ENCODE measurements around the gene JAKMIP1.

Gene JAKMIP1

GRCh38 chr4:6119507-6120020, 80.8 kb downstream of the JAKMIP1 start:
- no peak for DNase-seq (ENCODE audit: low spot score)
- no peak for TF ChIP-seq CTCF (conservative IDR thresholded peaks at IDR 0.05; ENCODE audit: low read depth)
- no peak overlapping the region for H3K27ac ChIP-seq
- ChIA-PET POLR2A (ENCODE audit: low non-redundant PET) (no interaction called here), CTCF (no interaction called here)

- POLR2A ChIA-PET (ENCODE audit: low non-redundant PET) = no interaction called here
- CTCF ChIA-PET = no interaction called here
- TF ChIP-seq CTCF (conservative IDR thresholded peaks at IDR 0.05; ENCODE audit: low read depth) = no peak
Measured at GRCh38 chr4:6118201-6118600, 82.1 kb downstream of the JAKMIP1 start.

GRCh38 chr4:6116696-6117285, 83.6 kb downstream of the JAKMIP1 start:
- no peak overlapping the region for H3K27ac ChIP-seq
- no peak for DNase-seq (ENCODE audit: low spot score)
- no peak for TF ChIP-seq CTCF (conservative IDR thresholded peaks at IDR 0.05; ENCODE audit: low read depth)
- ChIA-PET POLR2A (ENCODE audit: low non-redundant PET) (no interaction called here), CTCF (no interaction called here)

More at GRCh38 chr4:6118201-6118600, 82.1 kb downstream of the JAKMIP1 start:
- H3K27ac ChIP-seq = no peak overlapping the region
- no peak for DNase-seq (ENCODE audit: low spot score)

GRCh38 chr4:6115746-6116586, 84.4 kb downstream of the JAKMIP1 start:
- POLR2A ChIA-PET (ENCODE audit: low non-redundant PET) = no interaction called here
- CTCF ChIA-PET = no interaction called here
- no peak overlapping the region for H3K27ac ChIP-seq
- no peak for TF ChIP-seq CTCF (conservative IDR thresholded peaks at IDR 0.05; ENCODE audit: low read depth)
- no peak for DNase-seq (ENCODE audit: low spot score)

- no peak for DNase-seq (ENCODE audit: low spot score)
- CTCF ChIA-PET = no interaction called here
- POLR2A ChIA-PET (ENCODE audit: low non-redundant PET) = no interaction called here
- no peak overlapping the region for H3K27ac ChIP-seq
- TF ChIP-seq CTCF (conservative IDR thresholded peaks at IDR 0.05; ENCODE audit: low read depth) = no peak
Measured at GRCh38 chr4:6115342-6115741, 85.0 kb downstream of the JAKMIP1 start.

- POLR2A ChIA-PET (ENCODE audit: low non-redundant PET) = no interaction called here
- TF ChIP-seq CTCF (conservative IDR thresholded peaks at IDR 0.05; ENCODE audit: low read depth) = no peak
- no peak overlapping the region for H3K27ac ChIP-seq
- DNase-seq (ENCODE audit: low spot score) = no peak
- CTCF ChIA-PET = no interaction called here
Measured at GRCh38 chr4:6114601-6115000, 85.7 kb downstream of the JAKMIP1 start.

Data from RWPE1 (cell line).